ENCODE measurements around the gene RAB43. TPM values are rescaled to one million over a fixed set of nuclear protein-coding genes. Genes with fewer than 3 reads are reported as not detected.
"Not testable (repeated sequence)": the region's sequence is repeated elsewhere in the genome, so short reads cannot be mapped to it uniquely, and the experiment has no call there.

The RAB43 gene
- total and polyA plus RNA-seq, 3 donors from 2014 or later: 12.4 to 28.2 (median 27.2) TPM

DNA sequence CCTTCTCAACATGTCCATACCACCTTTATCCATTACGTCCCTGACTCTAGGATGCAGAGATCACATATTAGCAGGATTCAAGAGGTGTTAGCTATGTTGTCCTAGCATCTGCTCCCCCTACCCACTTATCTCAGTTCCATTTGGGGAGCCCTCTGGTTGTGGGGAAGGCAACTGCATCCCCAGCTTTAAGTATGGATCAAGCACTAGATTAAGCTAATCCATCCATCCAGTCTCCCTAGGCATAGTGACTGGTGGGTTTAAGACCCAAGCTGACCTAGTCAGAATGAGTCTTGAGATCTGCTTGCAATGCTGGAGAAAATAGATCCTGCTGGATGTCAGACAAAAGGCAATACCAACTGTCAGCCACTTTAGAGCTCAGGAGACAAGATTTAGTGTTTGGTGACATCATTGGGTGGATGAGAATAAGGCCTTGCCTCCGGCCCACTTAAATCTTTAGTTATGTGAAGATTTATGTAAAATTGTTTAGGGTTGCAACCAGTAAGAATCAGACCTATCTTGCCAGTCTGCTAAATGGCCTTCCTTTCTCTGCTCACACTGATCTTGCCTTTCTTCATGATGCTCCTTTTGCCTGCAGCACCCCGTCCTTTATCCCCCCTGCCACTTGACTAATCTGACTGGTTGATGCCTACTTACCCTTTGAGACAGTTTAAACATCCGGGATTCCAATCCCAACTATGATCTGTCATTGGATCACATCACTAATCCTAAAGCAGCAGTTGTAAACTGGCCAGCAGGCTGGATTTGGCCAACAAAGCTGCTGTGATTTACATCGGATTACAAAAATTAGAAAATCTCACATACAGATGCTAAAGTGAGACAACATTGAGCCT is 41.4 kb upstream of the RAB43 start:
- H3K27ac ChIP-seq: no peak overlapping the region
- H3K4me3 ChIP-seq: no peak overlapping the region
- no peaks in the 10 kb centered on the region for H3K36me3 ChIP-seq (ENCODE audit: low read depth, missing control alignments)
- H3K27me3 ChIP-seq: no peaks in the 10 kb centered on the region
- no peak for DNase-seq
- H3K4me1 ChIP-seq: peaks cover 27% of the 10 kb centered on the region
- TF ChIP-seq, protein P1, sequence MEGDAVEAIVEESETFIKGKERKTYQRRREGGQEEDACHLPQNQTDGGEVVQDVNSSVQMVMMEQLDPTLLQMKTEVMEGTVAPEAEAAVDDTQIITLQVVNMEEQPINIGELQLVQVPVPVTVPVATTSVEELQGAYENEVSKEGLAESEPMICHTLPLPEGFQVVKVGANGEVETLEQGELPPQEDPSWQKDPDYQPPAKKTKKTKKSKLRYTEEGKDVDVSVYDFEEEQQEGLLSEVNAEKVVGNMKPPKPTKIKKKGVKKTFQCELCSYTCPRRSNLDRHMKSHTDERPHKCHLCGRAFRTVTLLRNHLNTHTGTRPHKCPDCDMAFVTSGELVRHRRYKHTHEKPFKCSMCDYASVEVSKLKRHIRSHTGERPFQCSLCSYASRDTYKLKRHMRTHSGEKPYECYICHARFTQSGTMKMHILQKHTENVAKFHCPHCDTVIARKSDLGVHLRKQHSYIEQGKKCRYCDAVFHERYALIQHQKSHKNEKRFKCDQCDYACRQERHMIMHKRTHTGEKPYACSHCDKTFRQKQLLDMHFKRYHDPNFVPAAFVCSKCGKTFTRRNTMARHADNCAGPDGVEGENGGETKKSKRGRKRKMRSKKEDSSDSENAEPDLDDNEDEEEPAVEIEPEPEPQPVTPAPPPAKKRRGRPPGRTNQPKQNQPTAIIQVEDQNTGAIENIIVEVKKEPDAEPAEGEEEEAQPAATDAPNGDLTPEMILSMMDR (IDR thresholded peaks at IDR 0.05): peak in 1 of 3 experiments; percentile 2
- no peak for TF ChIP-seq POLR2A (IDR thresholded peaks at IDR 0.05)
- intact Hi-C loops (cut with DNase I; ENCODE audit: low total_unique reads): no loop called here
- 51 to 63% methylated on average over 5 of the region's 5 CpGs for WGBS, 2 donors
- no peaks in the 10 kb centered on the region for H3K9me3 ChIP-seq

DNA sequence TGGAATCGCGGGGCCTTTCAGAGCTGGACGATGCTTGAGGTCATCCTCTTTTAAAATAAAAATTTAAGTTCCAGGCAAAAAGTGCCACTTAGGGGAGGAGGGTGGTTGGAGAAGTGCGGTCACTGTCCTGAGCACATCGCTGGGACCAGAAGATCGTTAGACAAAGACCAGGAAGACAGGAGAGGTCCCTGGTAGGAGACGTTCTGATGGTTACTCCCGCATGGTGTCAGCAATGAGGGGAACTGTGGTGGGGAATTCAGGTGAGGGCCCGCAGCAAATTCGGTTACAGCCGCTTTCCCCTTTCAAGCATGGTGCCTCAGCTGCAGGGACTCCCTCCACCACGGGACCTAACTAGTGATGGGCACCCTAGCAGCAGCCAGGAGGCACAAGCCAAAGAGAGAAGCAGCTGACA is 40.3 kb upstream of the RAB43 start:
- Histone ChIP-seq H3K4me1 (peaks cover 19% of the 10 kb centered on the region), H3K9me3 (no peaks in the 10 kb centered on the region), H3K36me3 (ENCODE audit: low read depth, missing control alignments) (no peaks in the 10 kb centered on the region), H3K27ac (peak overlapping the region; percentile 91 to 97), H3K27me3 (no peaks in the 10 kb centered on the region), H3K4me3 (peak overlapping the region; percentile 81 to 92)
- 0 to 3% methylated on average over 12 of the region's 12 CpGs for WGBS, 2 donors
- DNase-seq: no peak
- TF ChIP-seq, protein P1 (IDR thresholded peaks at IDR 0.05): no peak
- intact Hi-C loops (cut with DNase I; ENCODE audit: low total_unique reads): no loop called here

DNA sequence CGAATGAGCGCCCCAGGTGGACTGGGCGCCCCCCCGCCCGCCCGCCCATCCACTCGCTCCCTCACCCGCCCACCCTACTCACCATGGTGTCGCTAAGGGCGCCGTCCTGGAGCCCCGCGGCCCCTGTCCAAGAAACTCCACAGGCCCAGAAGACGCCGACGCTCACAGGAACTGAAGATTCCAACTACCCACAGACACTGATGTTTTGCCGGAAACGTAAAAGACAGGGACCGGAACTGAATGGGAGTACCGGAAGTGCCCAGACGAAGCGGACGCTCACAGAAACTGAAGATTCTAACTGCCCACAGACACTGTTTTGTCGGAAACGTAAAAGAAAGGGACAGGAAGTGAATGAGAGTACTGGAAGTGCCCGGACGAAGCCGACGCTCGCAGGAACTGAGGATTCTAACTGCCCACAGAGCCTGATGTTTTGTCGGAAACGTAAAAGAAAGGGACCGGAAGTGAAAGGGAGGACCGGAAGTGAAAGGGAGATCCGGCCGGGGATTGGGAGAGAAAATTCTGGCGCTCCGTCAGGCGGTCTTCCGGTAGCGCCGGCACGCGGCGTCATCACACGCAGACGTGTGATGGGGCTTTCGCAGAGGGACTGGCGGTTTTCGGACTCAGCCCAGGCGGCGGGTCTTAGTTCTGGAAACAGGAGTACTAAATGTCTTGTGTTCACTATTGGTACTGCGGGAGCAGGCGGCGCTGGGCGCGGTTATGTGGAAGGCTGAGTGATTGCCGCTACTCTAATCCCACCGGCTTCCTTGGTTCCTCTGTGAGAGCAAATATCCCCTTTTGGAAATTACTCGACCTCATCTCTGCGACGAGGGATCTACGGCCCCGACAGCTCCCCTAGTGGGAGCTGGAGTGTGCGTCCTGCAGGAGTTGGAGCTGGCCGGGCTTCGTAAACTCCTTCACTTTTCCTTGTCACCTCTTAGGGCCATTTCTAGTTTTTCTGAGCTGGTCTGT is 39.6 kb upstream of the RAB43 start, which contains the start of gene ISY1:
Gene ISY1, minus strand, starts transcription at position 173 of the 969 bp plus-strand sequence. Its CDS starts 88 bp downstream, at position 85.
- Histone ChIP-seq H3K27ac (peak within 1 kb of the TSS; percentile 91 to 97), H3K9me3 (no peaks in the 10 kb centered on the region), H3K36me3 (ENCODE audit: low read depth, missing control alignments) (no peaks in the 10 kb centered on the region), H3K4me3 (peak within 1 kb of the TSS; percentile 81 to 92), H3K27me3 (no peaks in the 10 kb centered on the region), H3K4me1 (peaks cover 18% of the 10 kb centered on the region)
- TF ChIP-seq, protein P1 (IDR thresholded peaks at IDR 0.05): peak; percentile 56 to 72 (median 63)
- no peak for TF ChIP-seq POLR2A (IDR thresholded peaks at IDR 0.05)
- DNase-seq: peak; percentile 93
- intact Hi-C loops (cut with DNase I; ENCODE audit: low total_unique reads): no loop called here
- 0% methylated on average over 49 to 64 of the region's 67 CpGs for WGBS, 2 donors

DNA sequence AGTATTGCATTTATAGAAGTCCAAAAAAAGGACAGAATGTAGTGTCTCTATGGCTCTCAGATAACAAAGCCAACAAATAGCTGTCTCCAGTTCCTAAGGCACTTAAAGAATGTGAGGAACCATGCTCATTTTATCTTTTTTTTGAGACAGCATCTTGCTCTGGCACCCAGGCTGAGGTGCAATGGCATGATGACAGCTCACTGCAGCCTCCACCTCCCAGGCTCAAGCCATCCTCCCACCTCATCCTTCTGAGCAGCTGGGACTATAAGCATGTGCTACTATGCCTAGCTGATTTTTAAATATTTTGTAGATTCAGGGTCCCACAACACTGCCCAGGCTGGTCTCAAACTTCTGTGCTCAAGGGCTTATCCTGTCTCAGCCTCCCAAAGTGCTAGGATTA is 23.2 kb upstream of the RAB43 start:
- TF ChIP-seq, protein P1 (IDR thresholded peaks at IDR 0.05): no peak
- no peak for TF ChIP-seq POLR2A (IDR thresholded peaks at IDR 0.05)
- H3K36me3 ChIP-seq (ENCODE audit: low read depth, missing control alignments): peaks cover 5% of the 10 kb centered on the region

DNA sequence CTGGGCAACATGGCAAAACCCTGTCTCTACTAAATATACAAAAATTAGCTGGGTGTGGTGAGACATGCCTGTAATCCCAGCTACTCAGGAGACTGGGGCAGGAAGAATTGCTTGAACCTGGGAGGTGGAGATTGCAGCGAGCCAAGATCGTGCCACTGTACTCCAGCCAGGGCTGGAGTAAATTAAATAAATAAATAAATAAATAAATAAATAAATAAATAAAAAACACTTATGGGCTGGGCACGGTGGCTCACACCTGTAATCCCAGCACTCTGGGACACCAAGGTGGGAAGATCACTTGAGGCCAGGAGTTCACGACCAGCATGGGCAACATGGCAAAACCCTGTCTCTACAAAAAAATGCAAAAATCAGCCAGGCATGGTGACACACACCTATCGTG is 19.4 kb upstream of the RAB43 start:
- WGBS, 2 donors: 87 to 95% methylated on average over 5 of the region's 5 CpGs
- H3K27ac ChIP-seq; H3K4me3 ChIP-seq; DNase-seq; intact Hi-C loops (cut with DNase I; ENCODE audit: low total_unique reads); H3K27me3 ChIP-seq; H3K9me3 ChIP-seq; H3K36me3 ChIP-seq (ENCODE audit: low read depth, missing control alignments); H3K4me1 ChIP-seq: not testable (repeated sequence)

More for the DNA sequence above, 23.2 kb upstream of the RAB43 start:
- H3K27ac ChIP-seq: no peak overlapping the region
- H3K4me3 ChIP-seq: no peak overlapping the region
- no peaks in the 10 kb centered on the region for H3K27me3 ChIP-seq
- no peak for DNase-seq
- intact Hi-C loops (cut with DNase I; ENCODE audit: low total_unique reads): no loop called here
- no peaks in the 10 kb centered on the region for H3K4me1 ChIP-seq
- no peaks in the 10 kb centered on the region for H3K9me3 ChIP-seq

Data from testis (tissue), 3 donors.